GM12874 (cell line): Measurements from ENCODE around the gene MMS19.

Experiments used
- CTCF ChIP-seq: IDR thresholded peaks from 2 replicates; pipeline ENCODE4 v1.5.1; 2011; ENCODE audit warnings: low read depth, mild to moderate bottlenecking, control low read depth, low read length, moderate library complexity; ENCODE audit not compliant: insufficient read depth

Gene MMS19

GRCh38 chr10:97514344-97514743, 16.1 kb upstream of the MMS19 start:
- TF ChIP-seq CTCF: no peak

GRCh38 chr10:97512993-97513392, 14.8 kb upstream of the MMS19 start:
- TF ChIP-seq CTCF: no peak

GRCh38 chr10:97511711-97512440, 13.7 kb upstream of the MMS19 start:
- TF ChIP-seq CTCF: no peak

DNA sequence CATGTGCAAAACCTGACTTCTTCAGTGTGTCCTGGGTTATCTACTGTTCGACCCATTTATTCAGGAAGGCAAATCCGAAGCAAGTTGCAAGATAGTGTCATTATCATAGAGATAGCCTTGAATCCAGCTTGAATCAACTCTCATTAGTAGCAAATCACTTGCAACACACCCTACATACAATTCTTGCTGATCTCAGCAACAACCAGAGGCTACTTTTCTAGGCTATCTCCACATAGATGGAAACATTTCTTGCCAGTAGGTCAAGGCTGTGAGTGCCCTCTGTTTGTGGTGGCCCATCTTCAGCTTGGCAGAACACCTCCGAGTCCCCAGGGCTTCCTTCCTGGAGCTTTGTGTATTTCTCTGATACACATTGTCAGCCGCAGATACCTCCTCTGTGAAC, 12.5 kb upstream of the MMS19 start:
- TF ChIP-seq CTCF: no peak

DNA sequence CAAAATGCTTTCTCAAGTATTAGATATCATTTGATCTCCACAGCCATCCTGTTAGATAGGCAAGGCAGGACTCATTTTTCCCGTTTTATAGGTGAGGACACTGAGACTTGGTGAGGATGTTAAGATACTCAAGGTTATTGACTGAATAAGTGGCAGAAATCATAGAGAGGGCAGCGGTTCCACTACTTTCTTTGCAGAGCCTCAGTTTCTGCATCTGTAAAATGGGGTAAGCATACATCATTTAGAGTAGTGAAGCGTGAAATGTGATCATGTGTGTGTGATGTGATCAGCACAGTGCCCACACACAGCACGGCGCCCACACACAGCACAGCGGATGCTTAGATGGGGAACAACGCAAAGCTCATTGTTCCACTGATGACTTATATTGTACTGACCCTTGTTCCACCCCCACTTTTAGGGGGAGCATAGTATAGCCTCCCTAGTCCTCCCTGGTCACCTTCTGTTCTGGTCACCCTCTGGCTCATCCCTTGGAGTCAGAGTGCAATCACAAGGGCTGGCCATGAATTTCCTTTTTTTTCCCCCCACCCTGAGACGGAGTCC, 11.0 kb upstream of the MMS19 start:
- TF ChIP-seq CTCF: no peak

DNA sequence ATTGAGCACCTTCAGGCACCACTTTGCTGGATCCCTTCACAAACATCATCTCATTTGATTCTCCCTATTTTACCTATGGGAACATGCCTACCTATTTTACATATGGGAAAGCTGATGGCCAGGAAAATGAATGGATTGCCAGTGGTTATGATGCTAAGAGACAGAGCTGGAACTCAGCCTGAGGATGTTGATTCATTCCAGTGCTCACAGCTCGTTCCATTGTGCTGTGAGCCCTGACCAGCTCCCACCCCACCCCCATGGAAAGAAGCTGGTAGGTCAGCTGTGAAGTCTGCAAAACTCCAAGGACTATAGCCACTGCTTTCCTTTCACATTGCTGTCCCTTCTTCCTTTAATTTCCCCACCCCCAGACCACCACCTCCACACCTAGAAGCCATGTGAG, 10.1 kb upstream of the MMS19 start:
- TF ChIP-seq CTCF: no peak

GRCh38 chr10:97506199-97506991, 8.2 kb upstream of the MMS19 start:
- no peak for TF ChIP-seq CTCF
